D341Med (cell line): ENCODE results near the gene SEMA3A.

Source experiments
- DNase-seq: peaks from one replicate; pipeline ENCODE4 v3.0.0; 2012; ENCODE audit warnings: low spot score

The SEMA3A gene

GRCh38 chr7:83921941-83922607, 272.5 kb downstream of the SEMA3A start:
- no peak for DNase-seq

DNA sequence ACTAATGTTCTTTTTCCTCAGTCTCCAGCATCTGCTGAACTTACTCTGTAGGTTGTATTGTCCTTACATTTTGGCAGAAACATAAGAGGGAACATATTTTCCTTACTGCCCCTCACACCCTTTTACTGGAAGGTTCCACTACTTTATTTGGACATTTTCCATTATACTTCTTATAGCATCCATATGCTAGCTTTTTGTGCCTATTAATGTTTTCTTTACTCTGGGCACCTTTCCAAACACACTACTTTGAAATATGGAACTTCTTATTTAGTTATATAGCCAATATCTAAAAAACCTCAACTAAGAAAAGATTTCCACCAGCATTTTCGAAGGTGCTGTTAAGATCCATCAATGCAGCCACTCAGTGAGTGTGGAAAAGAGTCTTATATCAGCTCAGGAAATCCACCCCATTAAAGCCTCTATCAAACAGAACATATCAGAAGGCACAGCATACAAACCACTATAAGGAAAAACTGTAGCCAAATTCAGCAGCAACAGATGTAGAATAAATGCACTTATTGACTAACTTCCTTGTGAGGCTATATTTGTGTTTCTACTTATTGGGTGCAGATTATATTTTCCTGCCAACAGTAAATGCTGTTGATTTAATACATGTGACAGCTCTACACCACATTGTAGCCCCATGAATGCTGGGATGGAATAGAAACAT, 273.2 kb downstream of the SEMA3A start:
- DNase-seq = no peak

DNA sequence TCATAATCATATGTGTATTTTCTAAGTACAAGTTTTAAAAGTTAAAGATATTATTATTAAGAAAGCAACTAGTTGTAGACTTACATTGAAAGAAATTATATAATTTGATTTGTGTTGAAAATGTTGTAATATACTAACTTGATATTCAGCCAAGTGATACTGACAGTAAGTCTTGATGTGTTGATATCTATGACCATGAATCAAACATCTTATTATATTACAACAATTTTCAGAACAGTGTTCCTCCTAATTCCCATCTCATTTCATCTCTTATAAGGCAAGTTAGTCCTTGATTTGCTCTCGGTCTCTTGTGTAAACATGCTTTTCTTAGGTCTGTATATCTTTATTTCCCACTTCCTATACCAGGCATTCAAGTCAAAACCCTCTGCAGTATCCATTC, 276.4 kb downstream of the SEMA3A start:
- no peak for DNase-seq

GRCh38 chr7:83913174-83913573, 281.4 kb downstream of the SEMA3A start:
- DNase-seq = no peak

- DNase-seq = no peak
Observed at GRCh38 chr7:83908526-83908925, 286.1 kb downstream of the SEMA3A start.
